ENCODE results near the gene LPP. TPM values are rescaled to one million over a fixed set of nuclear protein-coding genes. Genes with fewer than 3 reads are reported as not detected.
A peak's percentile ranks its signal among the peaks of the same experiment; 100 is the strongest.

Gene LPP
- total RNA-seq, 1 donor from 2014 or later, result 14.2 TPM

- H3K4me3 ChIP-seq (ENCODE audit: low read depth, low read length), result no peak overlapping the region
- H3K27me3 ChIP-seq (ENCODE audit: control insufficient read depth, insufficient read depth, low read length), result peaks cover 2% of the 10 kb centered on the region
- FAIRE-seq (no peak), DNase-seq (ENCODE audit: low read depth) (no peak)
- H3K36me3 ChIP-seq (ENCODE audit: control insufficient read depth, insufficient read depth, low read length), result no peaks in the 10 kb centered on the region
- TF ChIP-seq, protein P1, sequence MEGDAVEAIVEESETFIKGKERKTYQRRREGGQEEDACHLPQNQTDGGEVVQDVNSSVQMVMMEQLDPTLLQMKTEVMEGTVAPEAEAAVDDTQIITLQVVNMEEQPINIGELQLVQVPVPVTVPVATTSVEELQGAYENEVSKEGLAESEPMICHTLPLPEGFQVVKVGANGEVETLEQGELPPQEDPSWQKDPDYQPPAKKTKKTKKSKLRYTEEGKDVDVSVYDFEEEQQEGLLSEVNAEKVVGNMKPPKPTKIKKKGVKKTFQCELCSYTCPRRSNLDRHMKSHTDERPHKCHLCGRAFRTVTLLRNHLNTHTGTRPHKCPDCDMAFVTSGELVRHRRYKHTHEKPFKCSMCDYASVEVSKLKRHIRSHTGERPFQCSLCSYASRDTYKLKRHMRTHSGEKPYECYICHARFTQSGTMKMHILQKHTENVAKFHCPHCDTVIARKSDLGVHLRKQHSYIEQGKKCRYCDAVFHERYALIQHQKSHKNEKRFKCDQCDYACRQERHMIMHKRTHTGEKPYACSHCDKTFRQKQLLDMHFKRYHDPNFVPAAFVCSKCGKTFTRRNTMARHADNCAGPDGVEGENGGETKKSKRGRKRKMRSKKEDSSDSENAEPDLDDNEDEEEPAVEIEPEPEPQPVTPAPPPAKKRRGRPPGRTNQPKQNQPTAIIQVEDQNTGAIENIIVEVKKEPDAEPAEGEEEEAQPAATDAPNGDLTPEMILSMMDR (IDR thresholded peaks at IDR 0.05; ENCODE audit: insufficient read depth, low read length, severe bottlenecking), result no peak
Measured at GRCh38 chr3:188139466-188139865, 14.5 kb upstream of the LPP start.

DNA sequence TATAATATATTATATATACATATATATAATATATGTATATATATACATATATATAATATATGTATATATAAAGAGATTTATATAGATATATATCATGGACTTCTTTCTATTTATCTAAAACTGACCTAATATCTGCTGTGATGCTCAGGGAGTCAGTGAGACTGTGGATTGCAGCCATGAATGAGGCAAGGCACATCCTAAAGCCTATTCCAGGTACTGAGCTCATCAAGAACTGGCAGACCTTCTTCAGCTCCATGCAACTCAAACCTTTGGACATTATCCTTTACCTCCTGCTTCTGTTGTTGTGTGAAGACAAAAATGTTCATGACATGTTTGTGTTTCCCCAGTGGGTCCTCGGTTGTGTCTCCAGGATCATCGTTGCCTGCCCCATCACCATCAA is 7.7 kb upstream of the LPP start:
- no peak overlapping the region for H3K4me3 ChIP-seq (ENCODE audit: low read depth, low read length)
- no peaks in the 10 kb centered on the region for H3K36me3 ChIP-seq (ENCODE audit: control insufficient read depth, insufficient read depth, low read length)
- FAIRE-seq (no peak), DNase-seq (ENCODE audit: low read depth) (no peak)
- no peaks in the 10 kb centered on the region for H3K27me3 ChIP-seq (ENCODE audit: control insufficient read depth, insufficient read depth, low read length)
- TF ChIP-seq, protein P1 (IDR thresholded peaks at IDR 0.05; ENCODE audit: insufficient read depth, low read length, severe bottlenecking), result no peak

DNA sequence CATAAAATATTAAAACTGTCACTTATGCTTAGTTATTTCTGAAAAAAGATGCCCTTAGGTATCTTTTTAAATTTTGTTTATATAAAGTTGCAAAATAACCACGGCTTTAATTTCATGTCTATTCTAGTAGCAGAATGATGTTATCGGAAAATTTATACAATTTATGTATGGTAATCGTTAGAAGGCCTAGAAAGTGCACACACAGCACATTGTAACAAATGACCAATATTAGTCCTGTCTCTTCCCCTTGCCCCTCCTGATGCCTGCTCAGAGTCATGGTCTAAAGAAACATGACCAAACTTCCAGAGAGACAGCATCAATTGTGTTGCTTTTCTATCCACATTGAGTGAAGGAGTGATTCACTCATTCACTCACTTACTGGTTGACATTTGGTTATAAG is 6.2 kb upstream of the LPP start:
- no peak overlapping the region for H3K4me3 ChIP-seq (ENCODE audit: low read depth, low read length)
- H3K27me3 ChIP-seq (ENCODE audit: control insufficient read depth, insufficient read depth, low read length), result no peaks in the 10 kb centered on the region
- H3K36me3 ChIP-seq (ENCODE audit: control insufficient read depth, insufficient read depth, low read length), result no peaks in the 10 kb centered on the region
- no peak for DNase-seq (ENCODE audit: low read depth)
- TF ChIP-seq, protein P1 (IDR thresholded peaks at IDR 0.05; ENCODE audit: insufficient read depth, low read length, severe bottlenecking), result no peak
- no peak for FAIRE-seq

- TF ChIP-seq, protein P1 (IDR thresholded peaks at IDR 0.05; ENCODE audit: insufficient read depth, low read length, severe bottlenecking), result no peak
- no peaks in the 10 kb centered on the region for H3K27me3 ChIP-seq (ENCODE audit: control insufficient read depth, insufficient read depth, low read length)
- FAIRE-seq, result no peak
- DNase-seq (ENCODE audit: low read depth), result no peak
- no peaks in the 10 kb centered on the region for H3K36me3 ChIP-seq (ENCODE audit: control insufficient read depth, insufficient read depth, low read length)
- H3K4me3 ChIP-seq (ENCODE audit: low read depth, low read length), result no peak overlapping the region
Measured at GRCh38 chr3:188148318-188148717, 5.6 kb upstream of the LPP start.

GRCh38 chr3:188149587-188149986 is 4.4 kb upstream of the LPP start:
- FAIRE-seq (no peak), DNase-seq (ENCODE audit: low read depth) (no peak)
- H3K27me3 ChIP-seq (ENCODE audit: control insufficient read depth, insufficient read depth, low read length), result no peaks in the 10 kb centered on the region
- TF ChIP-seq, protein P1 (IDR thresholded peaks at IDR 0.05; ENCODE audit: insufficient read depth, low read length, severe bottlenecking), result no peak
- H3K36me3 ChIP-seq (ENCODE audit: control insufficient read depth, insufficient read depth, low read length), result no peaks in the 10 kb centered on the region
- no peak overlapping the region for H3K4me3 ChIP-seq (ENCODE audit: low read depth, low read length)

DNA sequence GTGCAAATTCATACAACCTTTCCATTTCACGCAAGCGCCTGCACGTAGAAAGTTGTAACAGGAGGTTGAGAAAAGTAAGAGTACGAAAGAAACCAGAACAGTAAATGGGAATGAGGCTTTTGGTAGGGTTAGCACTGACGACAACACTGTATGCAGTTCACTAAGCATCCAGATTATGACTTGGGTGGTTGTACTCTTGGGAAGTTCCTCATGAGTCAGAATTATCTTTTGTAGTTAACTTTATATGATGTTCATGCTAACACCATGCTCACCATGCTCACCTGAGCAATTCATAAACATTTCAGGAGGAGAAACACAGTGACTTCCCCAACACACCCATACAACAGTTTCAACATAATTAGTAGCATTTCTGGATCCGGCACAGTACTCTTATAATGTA is 3.0 kb upstream of the LPP start:
- Histone ChIP-seq H3K27me3 (ENCODE audit: control insufficient read depth, insufficient read depth, low read length) (no peaks in the 10 kb centered on the region), H3K36me3 (ENCODE audit: control insufficient read depth, insufficient read depth, low read length) (no peaks in the 10 kb centered on the region), H3K4me3 (ENCODE audit: low read depth, low read length) (no peak overlapping the region)
- FAIRE-seq, result no peak
- peak; percentile 25 for DNase-seq (ENCODE audit: low read depth)
- TF ChIP-seq, protein P1 (IDR thresholded peaks at IDR 0.05; ENCODE audit: insufficient read depth, low read length, severe bottlenecking), result no peak
